Non-pigmented ciliary epithelial cell (primary cell): ENCODE data around the gene OR11H1.
"Not testable (repeated sequence)": the region's sequence is repeated elsewhere in the genome, so short reads cannot be mapped to it uniquely, and the experiment has no call there.

Experiments used
- DNase-seq: peaks from one replicate; pipeline ENCODE4 v3.0.0-alpha.2; 2010; ENCODE audit warnings: low read depth

The OR11H1 gene

GRCh38 chr22:15527892-15528291 lies at the start of gene OR11H1:
TSS of gene OR11H1 (plus strand) at chr22:15528192. CDS start at chr22:15528192, 0 bp downstream.
- not testable (repeated sequence) for DNase-seq

- not testable (repeated sequence) for DNase-seq
Observed at GRCh38 chr22:15509967-15510366, 18.0 kb upstream of the OR11H1 start.

GRCh38 chr22:15515896-15516295 lies 12.1 kb upstream of the OR11H1 start:
- DNase-seq: not testable (repeated sequence)

- DNase-seq: not testable (repeated sequence)
Observed at GRCh38 chr22:15553767-15554166, 25.8 kb downstream of the OR11H1 start.

- not testable (repeated sequence) for DNase-seq
Observed at GRCh38 chr22:15563461-15563860, 35.5 kb downstream of the OR11H1 start.

- not testable (repeated sequence) for DNase-seq
Observed at GRCh38 chr22:15565063-15565462, 37.1 kb downstream of the OR11H1 start.
